Sigmoid colon (tissue), 7 donors: Measurements from ENCODE around the gene AKIRIN1. TPM values are rescaled to one million over a fixed set of nuclear protein-coding genes. Genes with fewer than 3 reads are reported as not detected.
"Not testable (repeated sequence)": the region's sequence is repeated elsewhere in the genome, so short reads cannot be mapped to it uniquely, and the experiment has no call there.

ENCODE experiments used
- DNase-seq: peaks from one replicate; pipeline ENCODE4 v3.0.0-alpha.2; 2019
- H3K27ac ChIP-seq, 4 donors: fragments of 200-600 bp; sonication (generic); one replicate each; pipeline ENCODE4 v1.5.1; 2016 to 2019; ENCODE audit warnings: mild to moderate bottlenecking in 1 of 4
- H3K27me3 ChIP-seq, 3 donors: fragments of 200-600 bp; sonication (generic); one replicate each; pipeline ENCODE4 v1.5.1; 2019; ENCODE audit warnings: mild to moderate bottlenecking in 1 of 3
- H3K36me3 ChIP-seq, 4 donors: fragments of 200-600 bp; sonication (generic); one replicate each; pipeline ENCODE4 v1.5.1; 2016 to 2019
- H3K4me1 ChIP-seq, 4 donors: fragments of 200-600 bp; sonication (generic); one replicate each; pipeline ENCODE4 v1.5.1; 2017 to 2019
- H3K4me3 ChIP-seq, 4 donors: fragments of 200-600 bp; sonication (generic); one replicate each; pipeline ENCODE4 v1.5.1; 2017 to 2019; ENCODE audit warnings: mild to moderate bottlenecking in 2 of 4, moderate library complexity in 1 of 4
- H3K9me3 ChIP-seq, 4 donors: fragments of 200-600 bp in 3 of 4; sonication (generic) in 3 of 4; one replicate each; pipeline versions ENCODE4 v1.5.1 to v1.6.1; 2013 to 2019
- EP300 ChIP-seq, 4 donors: sonication (generic); formaldehyde crosslinking; IDR thresholded peaks; one replicate each; pipeline ENCODE4 v1.6.1; 2017; ENCODE audit warnings: antibody characterized with exemption in 4 of 4
- POLR2A ChIP-seq, 2 donors: fragments of 450-650 bp; IDR thresholded peaks; one replicate each; pipeline ENCODE4 v1.6.1; 2016; ENCODE audit warnings: antibody characterized with exemption in 2 of 2, mild to moderate bottlenecking in 2 of 2, moderate library complexity in 2 of 2
- POLR2AphosphoS5 ChIP-seq, 4 donors: sonication (generic); formaldehyde crosslinking; IDR thresholded peaks; one replicate each; pipeline ENCODE4 v1.6.1; 2017; ENCODE audit warnings: antibody characterized with exemption in 4 of 4
- WGBS, 2 donors: extraction: QIAGEN DNeasy Blood & Tissue Kit; methylation state at CpG; one replicate each; pipeline ENCODE4 v1.1.7; 2013; 5-methylcytosine and 5-hydroxymethylcytosine counted together
- intact Hi-C: fragments of 100-400 bp; cut with DNase I; formaldehyde crosslinking; loops from one replicate; pipeline ENCODE4 v1.15.1; 2023
- polyA plus RNA-seq, 3 donors: library from polyadenylated mRNA; stranded (reverse); fragments of 200-250 nt; gene quantifications; one replicate each; pipeline ENCODE4 v1.2.3, GENCODE V29; 2013
- total RNA-seq, 4 donors: library from RNA; depleted of rRNA; stranded (reverse); fragments of >200 nt; gene quantifications; one replicate each; pipeline ENCODE4 v1.1.0, GENCODE V29; 2016
- TF ChIP-seq, protein P1 (sequence below), 4 experiments: fragments of 450-650 bp in 3 of 4; fragments of 200-600 bp in 1 of 4; IDR thresholded peaks; one replicate each; pipeline ENCODE4 v1.5.1; 2016 to 2019; ENCODE audit warnings: antibody characterized with exemption in 4 of 4, mild to moderate bottlenecking in 3 of 4, moderate library complexity in 2 of 4
- donor health status: healthy with polysubstance abuse.
- donor health status: Bipolar disorder and iron deficiency.
- donor health status: healthy.

Gene AKIRIN1
- total and polyA plus RNA-seq, 7 donors: 28.4 to 59.2 (median 51.5) TPM

DNA sequence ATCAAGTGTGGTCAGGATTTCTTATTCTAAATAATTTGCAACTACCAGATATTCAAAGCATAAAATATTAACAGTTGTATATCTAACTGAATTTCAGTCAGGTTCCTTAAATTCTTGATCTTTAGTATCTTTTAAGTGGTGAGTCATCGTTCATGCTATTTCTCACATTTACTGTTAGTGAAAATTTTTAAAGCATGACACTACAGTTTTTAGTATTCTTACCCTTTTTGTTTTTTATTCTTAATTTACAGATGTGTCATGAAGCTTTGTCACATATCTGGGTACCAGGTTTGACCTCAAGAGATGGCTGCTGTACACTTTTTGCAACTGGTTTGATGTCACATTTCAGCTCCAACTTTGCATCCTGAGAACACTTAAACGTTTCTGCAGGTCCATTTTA lies 12.7 kb downstream of the AKIRIN1 start:
- peaks cover 0 to 4% (median 0%) of the 10 kb centered on the region in 4 donors for H3K4me1 ChIP-seq
- 53 to 65% methylated on average over 2 of the region's 2 CpGs for whole genome bisulfite sequencing, 2 donors
- TF ChIP-seq EP300 (IDR thresholded peaks at IDR 0.05) (no peak), POLR2A (IDR thresholded peaks at IDR 0.05) (no peak), POLR2AphosphoS5 (IDR thresholded peaks at IDR 0.05) (no peak)
- TF ChIP-seq, protein P1, sequence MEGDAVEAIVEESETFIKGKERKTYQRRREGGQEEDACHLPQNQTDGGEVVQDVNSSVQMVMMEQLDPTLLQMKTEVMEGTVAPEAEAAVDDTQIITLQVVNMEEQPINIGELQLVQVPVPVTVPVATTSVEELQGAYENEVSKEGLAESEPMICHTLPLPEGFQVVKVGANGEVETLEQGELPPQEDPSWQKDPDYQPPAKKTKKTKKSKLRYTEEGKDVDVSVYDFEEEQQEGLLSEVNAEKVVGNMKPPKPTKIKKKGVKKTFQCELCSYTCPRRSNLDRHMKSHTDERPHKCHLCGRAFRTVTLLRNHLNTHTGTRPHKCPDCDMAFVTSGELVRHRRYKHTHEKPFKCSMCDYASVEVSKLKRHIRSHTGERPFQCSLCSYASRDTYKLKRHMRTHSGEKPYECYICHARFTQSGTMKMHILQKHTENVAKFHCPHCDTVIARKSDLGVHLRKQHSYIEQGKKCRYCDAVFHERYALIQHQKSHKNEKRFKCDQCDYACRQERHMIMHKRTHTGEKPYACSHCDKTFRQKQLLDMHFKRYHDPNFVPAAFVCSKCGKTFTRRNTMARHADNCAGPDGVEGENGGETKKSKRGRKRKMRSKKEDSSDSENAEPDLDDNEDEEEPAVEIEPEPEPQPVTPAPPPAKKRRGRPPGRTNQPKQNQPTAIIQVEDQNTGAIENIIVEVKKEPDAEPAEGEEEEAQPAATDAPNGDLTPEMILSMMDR (IDR thresholded peaks at IDR 0.05): no peak
- no peaks in the 10 kb centered on the region for H3K27me3 ChIP-seq
- H3K27ac ChIP-seq: no peak overlapping the region
- no peak overlapping the region for H3K4me3 ChIP-seq
- intact Hi-C loops: no loop called here
- DNase-seq: no peak
- no peaks in the 10 kb centered on the region for H3K9me3 ChIP-seq
- H3K36me3 ChIP-seq: peaks cover 36 to 100% (median 69%) of the 10 kb centered on the region in 4 donors

GRCh38 chr1:39006287-39006686 lies 15.2 kb downstream of the AKIRIN1 start:
- no peaks in the 10 kb centered on the region for H3K27me3 ChIP-seq
- H3K36me3 ChIP-seq: peaks cover 35 to 98% (median 62%) of the 10 kb centered on the region in 4 donors
- 81 to 97% methylated on average over 2 of the region's 2 CpGs for WGBS, 2 donors
- no peak for TF ChIP-seq EP300 (IDR thresholded peaks at IDR 0.05)
- no peak for TF ChIP-seq POLR2A (IDR thresholded peaks at IDR 0.05)
- TF ChIP-seq, protein P1 (IDR thresholded peaks at IDR 0.05): no peak
- TF ChIP-seq POLR2AphosphoS5 (IDR thresholded peaks at IDR 0.05): no peak
- DNase-seq: no peak
- intact Hi-C loops: no loop called here
- H3K9me3 ChIP-seq: no peaks in the 10 kb centered on the region
- H3K4me3 ChIP-seq: no peak overlapping the region
- no peaks in the 10 kb centered on the region for H3K4me1 ChIP-seq
- H3K27ac ChIP-seq: no peak overlapping the region

DNA sequence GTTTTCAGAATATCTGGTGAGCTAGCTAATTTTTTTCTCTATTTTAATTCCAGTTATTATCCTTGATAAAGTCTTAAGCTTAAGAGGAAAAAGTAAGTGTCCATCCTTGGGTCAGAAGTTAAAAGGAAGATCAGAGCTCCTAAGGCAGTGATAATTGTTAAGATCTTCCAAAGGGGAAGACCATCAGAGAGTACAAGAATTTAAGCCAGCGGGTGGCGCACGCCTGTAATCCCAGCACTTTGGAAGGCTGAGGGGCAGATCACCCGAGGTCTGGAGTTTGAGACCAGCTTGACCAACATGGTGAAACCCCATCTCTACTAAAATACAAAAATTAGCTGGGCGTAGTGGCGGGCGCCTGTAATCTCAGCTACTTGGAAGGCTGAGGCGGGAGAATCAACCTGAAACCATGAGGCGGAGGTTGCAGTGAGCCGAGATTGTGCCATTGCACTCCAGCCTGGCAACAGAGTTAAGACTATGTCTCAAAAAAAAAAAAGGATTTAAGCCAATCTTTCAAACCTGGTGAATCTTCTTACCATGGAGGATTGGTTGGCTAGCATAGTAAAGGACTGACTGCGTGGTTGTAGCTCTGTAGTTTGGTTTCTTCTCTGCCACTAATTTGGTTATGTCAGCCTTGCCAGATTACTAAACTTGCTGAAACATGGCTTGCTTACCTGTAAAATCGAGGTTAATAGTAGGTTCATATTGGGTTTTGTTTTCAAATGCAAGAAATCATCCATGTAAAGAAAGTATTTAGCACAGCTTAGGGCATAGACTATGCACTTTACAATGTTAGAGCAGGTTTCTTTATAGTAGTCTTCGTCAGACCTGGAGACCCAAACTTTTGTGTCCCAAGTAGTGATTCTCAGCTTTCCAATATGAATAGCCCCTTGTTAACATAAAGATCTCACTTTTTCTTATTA lies 15.9 kb downstream of the AKIRIN1 start:
- intact Hi-C loops: no loop called here
- TF ChIP-seq EP300 (IDR thresholded peaks at IDR 0.05) (no peak), POLR2A (IDR thresholded peaks at IDR 0.05) (no peak), POLR2AphosphoS5 (IDR thresholded peaks at IDR 0.05) (no peak)
- TF ChIP-seq, protein P1 (IDR thresholded peaks at IDR 0.05): no peak
- Histone ChIP-seq H3K27ac (no peak overlapping the region), H3K36me3 (peaks cover 28 to 98% (median 55%) of the 10 kb centered on the region in 4 donors), H3K27me3 (no peaks in the 10 kb centered on the region), H3K9me3 (no peaks in the 10 kb centered on the region), H3K4me1 (no peaks in the 10 kb centered on the region), H3K4me3 (no peak overlapping the region)
- no peak for DNase-seq
- 94 to 95% methylated on average over 13 of the region's 13 CpGs for WGBS, 2 donors

- H3K27ac ChIP-seq, H3K27me3 ChIP-seq, DNase-seq, H3K4me3 ChIP-seq, H3K9me3 ChIP-seq, H3K4me1 ChIP-seq, intact Hi-C loops: not testable (repeated sequence)
- H3K36me3 ChIP-seq: peaks cover 0 to 26% (median 0%) of the 10 kb centered on the region in 4 donors
- WGBS, 2 donors: 90 to 91% methylated on average over 8 of the region's 8 CpGs
Measured at GRCh38 chr1:39014956-39015355, 23.9 kb downstream of the AKIRIN1 start.

GRCh38 chr1:39016604-39017171 lies 25.6 kb downstream of the AKIRIN1 start:
- Histone ChIP-seq H3K27me3 (no peaks in the 10 kb centered on the region), H3K36me3 (peaks cover 0 to 10% (median 0%) of the 10 kb centered on the region in 4 donors), H3K9me3 (no peaks in the 10 kb centered on the region), H3K4me1 (no peaks in the 10 kb centered on the region), H3K27ac (no peak overlapping the region), H3K4me3 (no peak overlapping the region)
- 86 to 88% methylated on average over 10 of the region's 10 CpGs for WGBS, 2 donors
- DNase-seq: no peak
- TF ChIP-seq, protein P1 (IDR thresholded peaks at IDR 0.05): no peak
- TF ChIP-seq POLR2AphosphoS5 (IDR thresholded peaks at IDR 0.05): no peak
- TF ChIP-seq EP300 (IDR thresholded peaks at IDR 0.05): no peak
- TF ChIP-seq POLR2A (IDR thresholded peaks at IDR 0.05): no peak
- intact Hi-C loops: no loop called here
